Measurements from ENCODE around the gene SLIT3. TPM values are rescaled to one million over a fixed set of nuclear protein-coding genes. Genes with fewer than 3 reads are reported as not detected.

SLIT3 gene
- total RNA-seq, 3 donors from 2014 or later (not counting 1 experiment from before 2014, with no cell fraction given): 0.34 to 0.80 TPM; not detected in 1

- intact Hi-C loops (cut with micrococcal nuclease): no loop called here
- ATAC-seq: no peak
- no peak overlapping the region for H3K4me3 Mint-ChIP-seq
- H3K36me3 Mint-ChIP-seq: no peaks in the 10 kb centered on the region
- WGBS (ENCODE audit: insufficient coverage): 91% methylated on average over 3 of the region's 3 CpGs
- Histone ChIP-seq H3K4me3 (ENCODE audit: low read length) (no peak overlapping the region), H3K27me3 (ENCODE audit: control insufficient read depth, insufficient read depth, low read length) (no peaks in the 10 kb centered on the region), H3K36me3 (ENCODE audit: control insufficient read depth, insufficient read depth, low read length) (no peaks in the 10 kb centered on the region), H3K9me3 (ENCODE audit: control insufficient read depth, insufficient read depth, low read length) (no peaks in the 10 kb centered on the region), H3K4me1 (ENCODE audit: control insufficient read depth, insufficient read depth, low read length) (no peaks in the 10 kb centered on the region), H3K27ac (ENCODE audit: low read length) (no peak overlapping the region)
- peaks cover 0 to 6% of the 10 kb centered on the region in 2 donors for H3K4me1 Mint-ChIP-seq
- no peak overlapping the region for H3K27ac Mint-ChIP-seq
- peaks cover 0 to 6% of the 10 kb centered on the region in 2 donors for H3K27me3 Mint-ChIP-seq (ENCODE audit: low read depth in 2 of 2)
- no peak for DNase-seq
- H3K9me3 Mint-ChIP-seq: no peaks in the 10 kb centered on the region
- no peak for TF ChIP-seq CTCF (IDR thresholded peaks at IDR 0.05)
These were observed 339.3 kb downstream of the SLIT3 start for GRCh38 chr5:168961681-168962080.

- TF ChIP-seq CTCF (IDR thresholded peaks at IDR 0.05): no peak
- intact Hi-C loops (cut with micrococcal nuclease): no loop called here
- Histone ChIP-seq H3K4me3 (ENCODE audit: low read length) (no peak overlapping the region), H3K27me3 (ENCODE audit: control insufficient read depth, insufficient read depth, low read length) (no peaks in the 10 kb centered on the region), H3K36me3 (ENCODE audit: control insufficient read depth, insufficient read depth, low read length) (no peaks in the 10 kb centered on the region), H3K9me3 (ENCODE audit: control insufficient read depth, insufficient read depth, low read length) (no peaks in the 10 kb centered on the region), H3K27ac (ENCODE audit: low read length) (no peak overlapping the region), H3K4me1 (ENCODE audit: control insufficient read depth, insufficient read depth, low read length) (no peaks in the 10 kb centered on the region)
- ATAC-seq: no peak
- Mint-ChIP-seq H3K27me3 (ENCODE audit: low read depth in 2 of 2) (peaks cover 0 to 6% of the 10 kb centered on the region in 2 donors), H3K36me3 (no peaks in the 10 kb centered on the region), H3K9me3 (no peaks in the 10 kb centered on the region), H3K4me3 (no peak overlapping the region), H3K27ac (no peak overlapping the region), H3K4me1 (peaks cover 0 to 6% of the 10 kb centered on the region in 2 donors)
- WGBS (ENCODE audit: insufficient coverage): 0% methylated on average over 2 of the region's 2 CpGs
- no peak for DNase-seq
These were observed 340.4 kb downstream of the SLIT3 start for GRCh38 chr5:168960497-168960896.

GRCh38 chr5:168953351-168953750, 347.6 kb downstream of the SLIT3 start:
- Histone ChIP-seq H3K4me3 (ENCODE audit: low read length) (no peak overlapping the region), H3K36me3 (ENCODE audit: control insufficient read depth, insufficient read depth, low read length) (no peaks in the 10 kb centered on the region), H3K9me3 (ENCODE audit: control insufficient read depth, insufficient read depth, low read length) (no peaks in the 10 kb centered on the region), H3K27ac (ENCODE audit: low read length) (no peak overlapping the region), H3K4me1 (ENCODE audit: control insufficient read depth, insufficient read depth, low read length) (no peaks in the 10 kb centered on the region), H3K27me3 (ENCODE audit: control insufficient read depth, insufficient read depth, low read length) (no peaks in the 10 kb centered on the region)
- intact Hi-C loops (cut with micrococcal nuclease): no loop called here
- 77% methylated on average over 4 of the region's 5 CpGs for WGBS (ENCODE audit: insufficient coverage)
- no peak for TF ChIP-seq CTCF (IDR thresholded peaks at IDR 0.05)
- H3K27me3 Mint-ChIP-seq (ENCODE audit: low read depth in 2 of 2): no peaks in the 10 kb centered on the region
- no peak for DNase-seq
- no peak overlapping the region for H3K27ac Mint-ChIP-seq
- ATAC-seq: no peak
- no peak overlapping the region for H3K4me3 Mint-ChIP-seq
- no peaks in the 10 kb centered on the region for H3K4me1 Mint-ChIP-seq
- H3K9me3 Mint-ChIP-seq: no peaks in the 10 kb centered on the region
- H3K36me3 Mint-ChIP-seq: no peaks in the 10 kb centered on the region

- Mint-ChIP-seq H3K9me3 (no peaks in the 10 kb centered on the region), H3K4me1 (no peaks in the 10 kb centered on the region)
- WGBS (ENCODE audit: insufficient coverage): 83% methylated on average over 5 of the region's 6 CpGs
These were observed 348.7 kb downstream of the SLIT3 start for GRCh38 chr5:168952196-168952595.

More at GRCh38 chr5:168952196-168952595, 348.7 kb downstream of the SLIT3 start:
- no peaks in the 10 kb centered on the region for H3K27me3 ChIP-seq (ENCODE audit: control insufficient read depth, insufficient read depth, low read length)
- ATAC-seq (no peak), DNase-seq (no peak)
- no peak for TF ChIP-seq CTCF (IDR thresholded peaks at IDR 0.05)
- Mint-ChIP-seq H3K27ac (no peak overlapping the region), H3K36me3 (no peaks in the 10 kb centered on the region), H3K27me3 (ENCODE audit: low read depth in 2 of 2) (no peaks in the 10 kb centered on the region), H3K4me3 (no peak overlapping the region)
- no peaks in the 10 kb centered on the region for H3K36me3 ChIP-seq (ENCODE audit: control insufficient read depth, insufficient read depth, low read length)
- no peaks in the 10 kb centered on the region for H3K9me3 ChIP-seq (ENCODE audit: control insufficient read depth, insufficient read depth, low read length)
- no peaks in the 10 kb centered on the region for H3K4me1 ChIP-seq (ENCODE audit: control insufficient read depth, insufficient read depth, low read length)
- no peak overlapping the region for H3K27ac ChIP-seq (ENCODE audit: low read length)
- intact Hi-C loops (cut with micrococcal nuclease): no loop called here
- H3K4me3 ChIP-seq (ENCODE audit: low read length): no peak overlapping the region

All from natural killer cell (primary cell).